GM15510 (cell line): ENCODE results near the gene ZFYVE21.

ENCODE experiments used
- POLR2A ChIP-seq: IDR thresholded peaks from 3 replicates; pipeline ENCODE4 v1.6.1; 2011; ENCODE audit warnings: borderline replicate concordance; ENCODE audit not compliant: insufficient read length; ENCODE audit errors: extremely low read depth

Gene ZFYVE21

DNA sequence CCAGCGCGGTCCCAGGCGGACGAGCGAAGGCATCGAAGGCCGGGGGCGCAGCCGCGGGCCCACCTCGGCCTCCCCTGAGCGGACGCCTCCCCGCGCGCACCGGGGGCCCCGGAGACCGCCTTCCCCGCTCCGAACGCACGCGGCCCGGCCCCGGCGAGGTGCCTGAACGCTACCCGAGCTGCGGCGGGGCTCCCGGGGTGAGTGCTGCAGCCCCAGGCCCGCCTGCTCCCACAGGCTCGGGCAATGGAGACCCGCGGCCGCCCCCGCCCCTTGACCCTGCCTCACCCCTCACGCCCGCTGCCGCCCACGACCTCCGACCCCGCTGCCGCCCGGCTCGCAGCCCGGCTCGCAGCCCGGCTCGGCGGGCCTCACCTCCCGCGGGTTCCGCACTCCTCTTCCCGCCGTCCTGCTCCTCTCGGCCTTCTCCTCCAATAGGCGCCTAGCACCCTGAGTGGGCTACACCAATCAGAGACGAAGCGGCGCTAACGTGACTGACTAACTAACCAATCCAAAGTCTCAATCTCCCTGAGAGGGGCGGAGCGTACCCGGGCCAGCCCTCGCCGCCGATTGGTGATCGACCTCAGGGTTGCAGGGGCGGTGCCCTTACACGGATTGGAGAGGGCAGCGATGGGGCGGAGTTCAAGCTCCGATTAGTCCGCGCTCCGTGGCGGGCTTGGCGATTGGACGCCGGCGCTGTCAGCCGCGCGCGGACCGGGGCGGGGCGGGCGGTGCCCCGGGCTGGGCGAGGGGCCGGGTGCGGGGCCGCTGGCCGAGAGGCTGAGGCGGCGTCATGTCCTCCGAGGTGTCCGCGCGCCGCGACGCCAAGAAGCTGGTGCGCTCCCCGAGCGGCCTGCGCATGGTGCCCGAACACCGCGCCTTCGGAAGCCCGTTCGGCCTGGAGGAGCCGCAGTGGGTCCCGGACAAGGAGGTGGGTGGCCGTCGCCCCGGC lies at the start of gene ZFYVE21, which contains the start of gene XRCC3:
TSS of gene ZFYVE21 (plus strand) at position 759 of the 949 bp plus-strand sequence. CDS start at position 791, 32 bp downstream.
TSS of gene XRCC3 (minus strand) at position 400 of the 949 bp plus-strand sequence. CDS start 4,364 bp downstream, outside the sequence.
- peak; percentile 81 for TF ChIP-seq POLR2A

DNA sequence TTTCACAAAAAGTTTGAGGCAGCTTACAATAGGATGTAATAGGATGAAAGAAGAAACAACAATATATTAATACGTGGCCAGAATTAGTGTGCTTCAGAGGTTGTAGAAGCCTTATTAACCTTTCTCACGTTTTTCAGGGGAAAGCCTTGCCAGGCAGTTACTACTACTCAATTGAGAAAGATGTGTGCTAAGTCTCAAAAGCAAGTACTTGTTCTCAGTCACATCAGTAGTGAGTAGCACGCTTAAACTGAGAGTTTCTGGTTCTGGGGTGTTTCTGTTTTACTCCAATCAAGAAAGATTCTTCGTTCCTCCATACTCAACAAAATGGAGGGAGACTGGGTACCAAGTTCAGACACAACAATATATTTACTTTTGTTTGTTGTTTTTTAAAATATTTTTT lies 47.9 kb upstream of the ZFYVE21 start:
- TF ChIP-seq POLR2A: no peak

DNA sequence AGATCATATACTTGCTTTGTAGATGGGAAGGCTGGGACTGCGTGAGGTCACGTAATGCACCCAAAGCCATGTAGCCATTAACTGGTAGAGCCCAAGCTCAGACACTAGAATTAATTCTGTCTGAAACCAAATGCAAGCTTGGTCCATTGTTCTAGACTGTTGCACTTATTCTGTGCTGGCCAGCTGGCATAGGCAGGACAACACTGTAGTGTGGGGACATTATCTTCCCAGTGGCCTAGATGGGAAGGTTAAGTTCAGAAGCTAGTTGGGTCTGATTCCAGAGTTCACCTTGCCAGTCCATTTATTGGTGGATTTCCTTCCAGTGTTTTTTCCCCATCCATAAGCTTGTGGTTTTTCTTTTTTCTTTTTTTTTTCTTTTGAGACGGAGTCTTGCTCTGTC lies 47.5 kb upstream of the ZFYVE21 start:
- no peak for TF ChIP-seq POLR2A

DNA sequence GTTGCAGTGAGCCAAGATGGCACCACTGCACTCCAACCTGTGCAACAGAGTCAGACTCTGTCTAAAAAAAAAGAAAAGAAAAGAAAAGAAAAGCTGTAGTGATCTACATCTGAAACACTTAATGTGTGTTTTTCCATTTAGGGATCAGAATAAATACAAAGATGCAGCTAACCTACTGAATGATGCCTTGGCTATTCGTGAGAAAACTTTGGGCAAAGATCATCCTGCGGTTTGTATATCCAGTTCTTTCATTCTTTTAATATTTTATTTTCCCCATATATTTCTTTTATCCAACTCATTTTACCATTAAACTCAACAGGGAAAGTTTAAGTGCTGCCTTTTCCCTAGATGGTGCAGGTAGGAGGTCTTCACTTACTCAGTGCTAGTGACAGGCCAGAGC lies 46.2 kb upstream of the ZFYVE21 start:
- no peak for TF ChIP-seq POLR2A

DNA sequence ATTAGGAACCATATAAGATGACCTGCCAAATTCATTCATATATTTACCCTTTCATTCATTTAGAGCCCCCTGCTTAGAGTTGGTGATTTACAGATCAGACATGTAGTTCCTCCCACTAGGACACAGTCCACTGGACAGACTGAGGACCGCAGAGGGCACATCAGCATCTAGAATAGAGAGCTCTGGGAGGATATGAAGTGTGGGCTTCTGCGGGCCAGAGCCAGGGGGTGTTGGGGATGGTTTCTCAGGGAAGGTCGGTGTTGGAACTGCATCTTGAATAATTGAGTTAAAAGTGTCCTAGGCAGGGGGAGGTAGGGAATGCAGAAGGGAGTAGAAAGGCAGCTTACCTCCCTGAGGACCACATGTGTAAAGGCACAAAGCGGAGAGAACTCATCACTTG lies 43.7 kb upstream of the ZFYVE21 start:
- TF ChIP-seq POLR2A: no peak

DNA sequence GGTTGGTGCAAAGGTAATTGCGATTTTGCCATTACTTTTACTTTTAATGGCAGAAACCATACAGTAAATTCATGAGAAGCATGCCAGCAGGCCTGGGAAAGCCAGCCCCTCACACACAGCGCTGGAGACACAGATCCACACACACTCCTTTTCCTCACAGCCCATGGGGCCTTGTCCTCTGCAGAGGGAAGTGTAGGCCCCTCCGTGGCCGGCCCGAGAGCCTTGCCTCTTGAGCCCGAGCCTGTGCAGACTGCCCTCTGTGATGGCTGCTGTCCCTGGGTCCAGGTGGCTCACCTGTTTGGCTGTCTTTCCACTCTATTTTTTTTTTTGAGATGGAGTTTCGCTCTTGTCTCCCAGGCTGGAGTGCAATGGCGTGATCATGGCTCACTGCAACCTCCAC lies 39.7 kb upstream of the ZFYVE21 start:
- no peak for TF ChIP-seq POLR2A

DNA sequence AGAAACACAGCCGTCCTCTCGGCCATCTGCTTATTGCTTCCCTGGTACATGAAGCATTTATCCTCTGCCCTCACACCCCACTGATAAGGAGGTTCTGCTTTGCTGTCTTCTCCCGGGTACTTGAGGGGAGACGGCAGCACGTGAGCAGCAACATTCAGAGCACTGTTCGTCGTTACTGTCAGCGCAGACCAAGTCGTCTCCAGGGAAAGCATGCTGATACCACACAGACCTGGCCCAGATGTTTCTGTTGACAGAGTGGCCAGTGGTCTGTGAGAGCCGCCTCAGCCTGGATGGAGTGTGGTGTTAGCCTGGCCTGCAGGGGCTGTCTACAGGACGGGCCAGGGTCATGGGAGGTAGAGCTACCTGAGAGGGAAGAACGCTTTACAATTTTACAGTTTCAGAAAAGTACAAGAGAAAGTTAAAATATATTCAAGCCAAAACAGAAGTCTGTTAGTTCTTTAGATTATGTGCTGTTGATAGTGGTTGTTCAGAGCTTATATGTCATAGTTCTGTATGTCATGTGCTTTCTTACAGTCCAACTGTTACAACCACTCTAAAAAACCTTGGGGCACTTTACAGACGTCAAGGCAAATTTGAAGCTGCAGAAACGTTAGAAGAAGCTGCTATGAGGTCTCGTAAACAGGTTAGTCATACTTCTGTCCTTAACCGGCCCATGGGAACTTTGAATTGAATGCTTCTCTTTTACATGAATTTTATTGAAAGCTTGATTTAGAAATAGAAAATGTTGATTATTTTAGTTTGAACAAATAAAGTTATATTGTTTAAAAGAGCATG lies 38.5 kb upstream of the ZFYVE21 start:
- no peak for TF ChIP-seq POLR2A

DNA sequence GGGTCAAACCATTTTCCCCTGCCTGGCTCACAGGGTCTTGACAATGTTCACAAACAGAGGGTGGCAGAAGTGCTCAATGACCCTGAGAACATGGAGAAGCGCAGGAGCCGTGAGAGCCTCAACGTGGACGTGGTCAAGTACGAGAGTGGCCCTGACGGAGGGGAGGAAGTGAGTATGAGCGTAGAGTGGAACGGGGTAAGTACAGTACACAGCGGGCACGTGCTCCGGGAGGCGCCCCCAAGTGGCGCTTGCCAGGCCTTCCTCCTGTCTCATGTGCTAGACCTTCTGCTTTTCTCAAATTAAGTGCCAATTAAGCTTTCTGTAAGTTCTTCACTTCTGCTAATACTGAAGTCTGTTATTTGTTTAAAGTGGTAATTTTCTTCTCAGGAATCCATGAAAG lies 36.3 kb upstream of the ZFYVE21 start:
- no peak for TF ChIP-seq POLR2A

DNA sequence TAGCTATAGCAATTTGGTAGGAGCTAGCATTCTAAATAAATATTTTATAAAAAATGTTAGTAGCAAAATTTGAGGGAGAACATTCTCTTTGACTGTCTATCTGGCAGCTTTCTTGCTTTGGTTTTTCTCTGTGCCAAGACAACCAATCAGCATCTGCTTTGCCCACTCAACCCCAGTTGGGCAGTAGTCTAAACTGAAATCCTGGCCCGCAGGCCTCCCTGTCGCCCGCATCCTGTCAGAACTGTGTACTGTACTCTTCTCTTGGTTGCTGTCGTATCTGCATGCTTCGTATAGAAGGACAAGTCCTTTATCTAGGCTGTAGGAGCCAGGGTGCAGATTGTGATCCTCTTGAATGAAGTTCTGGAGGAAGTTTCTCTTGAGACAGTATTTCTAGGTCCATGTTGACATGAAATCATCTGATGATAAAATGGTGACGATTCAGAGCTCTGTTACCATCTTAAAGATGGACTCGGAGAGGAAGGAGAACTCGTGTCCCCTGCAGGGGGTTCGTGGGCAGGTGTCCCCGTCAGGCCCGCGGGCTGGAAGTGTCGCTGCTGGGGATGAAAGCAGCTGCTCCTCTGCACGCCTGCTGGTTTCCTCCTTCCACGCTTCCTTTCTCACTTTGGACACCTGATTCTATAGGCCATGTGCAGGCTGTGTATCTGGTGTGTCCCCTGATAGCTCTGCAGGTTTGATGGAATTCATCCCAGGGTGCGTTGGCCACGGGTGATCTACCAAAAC lies 34.9 kb upstream of the ZFYVE21 start:
- TF ChIP-seq POLR2A: no peak

DNA sequence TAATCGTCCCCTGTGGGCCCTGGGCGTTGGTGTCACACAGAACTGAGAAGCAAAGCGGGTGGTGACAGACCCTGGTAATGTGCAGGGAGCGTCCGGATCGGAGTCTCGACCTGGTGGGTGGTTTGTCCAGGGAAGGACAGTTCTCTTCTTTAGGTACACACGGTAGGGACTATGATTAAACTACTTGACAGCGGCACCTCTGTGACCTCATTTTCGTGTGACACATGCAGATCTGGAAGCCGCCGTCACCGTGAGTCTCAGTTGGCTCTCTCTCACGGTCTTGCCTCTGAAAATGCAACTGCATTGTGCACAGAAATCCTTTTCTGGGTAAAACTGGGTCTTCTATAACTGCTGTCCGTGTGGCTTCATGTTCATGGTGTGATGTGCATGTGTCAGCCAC lies 32.5 kb upstream of the ZFYVE21 start:
- TF ChIP-seq POLR2A: no peak

DNA sequence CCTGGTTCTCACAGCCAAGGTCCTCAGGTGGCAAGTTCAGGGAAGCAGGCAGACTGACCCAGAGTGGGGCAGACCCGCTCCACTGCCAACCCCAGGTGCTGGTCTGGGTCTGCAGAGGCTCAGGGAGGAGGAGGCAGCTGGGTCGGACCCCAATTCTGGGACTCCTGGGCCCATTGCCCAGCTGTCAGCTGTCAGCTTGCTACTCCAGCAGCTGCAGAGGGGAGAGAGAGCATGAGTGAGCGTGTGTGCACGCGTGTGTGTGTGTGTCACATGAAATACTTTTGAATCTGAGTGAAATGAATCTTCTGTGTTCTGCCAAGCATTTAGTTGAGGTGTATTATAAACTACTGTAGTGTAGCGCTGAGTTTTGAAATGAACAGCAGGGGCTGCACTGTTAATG lies 31.1 kb upstream of the ZFYVE21 start:
- no peak for TF ChIP-seq POLR2A

DNA sequence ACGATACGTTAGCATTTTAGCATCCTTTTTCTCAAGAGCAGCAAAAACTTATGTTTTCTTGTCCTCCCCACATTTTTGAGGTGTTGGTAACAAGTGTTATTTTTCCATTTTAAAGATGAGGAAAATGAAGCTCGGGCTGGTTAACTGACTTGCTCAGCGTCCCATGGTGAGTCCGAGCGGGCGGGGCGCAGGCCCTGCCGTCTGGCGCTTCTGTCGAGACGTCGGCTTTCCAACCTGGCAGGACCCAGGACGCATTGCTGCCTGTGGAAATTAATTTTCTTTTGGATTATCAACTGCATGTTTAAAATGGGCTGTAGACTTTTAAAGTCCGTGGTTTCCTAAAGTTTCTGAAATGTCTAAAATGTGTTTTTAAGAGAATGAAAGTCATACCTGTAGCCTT lies 30.7 kb upstream of the ZFYVE21 start:
- no peak for TF ChIP-seq POLR2A

DNA sequence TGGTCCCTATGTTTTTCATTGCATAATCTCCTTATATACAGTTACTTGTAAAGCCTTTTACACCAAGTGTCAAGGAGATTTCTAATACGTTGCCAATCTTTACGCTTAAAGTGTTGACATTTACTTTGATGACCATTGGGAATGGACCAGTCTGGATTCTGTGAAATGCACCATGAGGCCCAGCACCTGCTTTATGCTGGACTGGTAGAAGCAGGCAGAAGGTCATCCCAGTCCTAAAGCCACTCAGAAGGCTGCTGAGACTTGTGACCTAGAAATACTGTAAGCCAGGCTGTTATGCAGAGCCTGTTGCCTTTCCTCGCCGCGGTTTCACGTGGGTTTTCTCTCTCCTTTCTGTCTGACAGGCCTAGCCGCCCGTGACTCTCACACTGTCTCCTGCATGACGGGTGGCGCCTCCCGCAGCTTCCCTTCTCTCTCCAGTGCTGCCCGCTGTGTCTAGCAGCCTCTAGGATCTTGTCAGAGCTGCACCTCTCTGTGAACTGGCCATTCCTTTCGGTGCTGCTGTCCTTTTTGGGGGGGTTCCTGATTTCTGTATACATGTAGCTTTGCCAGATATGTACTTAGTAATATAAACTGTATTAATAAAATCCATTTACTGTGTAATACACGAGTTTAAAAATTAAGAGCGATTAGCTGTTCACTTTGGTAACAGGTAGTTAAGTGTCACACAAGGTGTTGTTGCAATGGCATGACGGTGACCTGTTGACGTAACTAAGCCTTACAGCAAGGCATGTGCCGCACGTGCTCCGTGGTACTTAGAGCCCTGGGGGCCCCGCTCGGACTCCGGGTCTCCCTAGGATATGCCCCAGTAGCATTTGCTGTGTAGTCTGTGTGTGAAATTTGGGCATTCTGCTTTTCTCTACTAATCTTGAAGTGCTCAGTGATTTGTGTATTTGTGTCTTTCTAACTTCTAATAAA lies 30.1 kb upstream of the ZFYVE21 start:
- no peak for TF ChIP-seq POLR2A

DNA sequence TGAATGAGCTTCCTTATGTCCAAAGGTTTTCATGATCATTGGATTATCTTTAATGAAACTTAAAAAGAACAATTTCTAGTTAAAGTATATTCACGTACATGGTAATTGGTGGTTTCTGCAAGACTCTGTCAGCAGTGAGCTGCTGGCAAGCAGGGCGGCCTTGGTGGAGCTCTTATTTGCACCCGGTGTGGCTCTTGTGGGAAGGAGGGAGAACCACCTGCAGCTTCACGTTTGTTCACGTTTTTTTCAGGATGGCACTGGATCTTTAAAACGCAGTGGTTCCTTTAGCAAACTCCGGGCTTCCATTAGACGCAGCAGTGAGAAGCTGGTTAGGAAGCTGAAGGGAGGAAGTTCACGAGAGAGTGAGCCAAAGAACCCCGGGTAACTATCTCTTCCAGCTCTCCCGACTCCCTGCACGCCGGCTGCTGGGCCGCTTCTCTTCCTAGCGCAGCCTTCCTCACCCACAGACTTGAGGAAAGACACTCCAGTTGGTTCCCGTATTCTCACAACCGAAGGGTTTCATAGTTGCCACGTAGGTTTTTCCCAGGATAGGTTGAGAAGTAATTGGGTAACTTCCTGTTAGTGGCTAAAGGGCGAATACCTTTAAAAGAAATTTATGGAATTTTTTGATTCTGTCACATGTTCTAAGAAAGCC lies 28.7 kb upstream of the ZFYVE21 start:
- no peak for TF ChIP-seq POLR2A

DNA sequence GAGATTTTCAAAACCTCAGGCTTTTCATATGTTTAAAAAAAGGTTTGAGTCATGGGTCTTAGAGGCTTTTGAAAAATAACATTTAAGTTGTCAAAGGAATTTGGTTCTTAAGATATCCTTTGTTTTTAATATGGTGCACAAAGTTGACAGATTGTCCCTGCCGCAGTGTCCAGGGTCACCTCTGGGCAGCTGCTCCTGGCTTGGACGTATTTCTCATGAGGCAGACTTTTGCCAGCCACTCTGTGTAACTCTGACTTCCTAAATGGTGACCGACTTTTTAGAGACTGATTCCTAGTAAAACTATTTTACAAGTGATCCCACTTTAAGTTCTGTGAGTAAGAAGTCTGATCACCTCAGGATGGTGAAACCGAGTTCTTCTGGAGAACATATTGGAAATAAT lies 27.9 kb upstream of the ZFYVE21 start:
- TF ChIP-seq POLR2A: no peak
